K562 (cell line): ENCODE measurements around the gene RALY. TPM values are rescaled to one million over a fixed set of nuclear protein-coding genes. Genes with fewer than 3 reads are reported as not detected.

Source experiments
- ATAC-seq: fragments of 200-7000 bp; cut with Tn5 transposase; 3 replicates; pipeline ENCODE4 v1.9.1; 2020; ENCODE audit warnings: moderate library complexity
- BruUV-seq: library from RNA; stranded (reverse); fragments of 400-500 nt; replicated peaks from 2 replicates; lab custom pipeline; 2021; lab: Mats Ljungman, UMichigan
- CTCF ChIA-PET: fragments of 300-600 bp; formaldehyde crosslinking; extraction: SDS; loops from one replicate; lab custom pipeline; 2021; ENCODE audit warnings: low intra/inter-chr PET ratio; lab: Yijun Ruan, JAX
- POLR2A ChIA-PET: fragments of 300-600, 350-650 bp; sonication (Branson Sonifier 250); formaldehyde crosslinking; extraction: SDS; loops from one replicate; lab custom pipeline; 2021; ENCODE audit warnings: antibody characterized with exemption, inconsistent platforms; lab: Yijun Ruan, JAX
- DNase-seq, 4 experiments: peaks; one replicate each; pipeline versions ENCODE4 v3.0.0 to v3.0.0-alpha.2; 2011 to 2018; ENCODE audit warnings: low spot score in 3 of 4, mixed read lengths in 3 of 4; ENCODE audit errors: extremely low read depth in 1 of 4
- FAIRE-seq: peaks from 2 replicates; lab custom pipeline; 2011; peaks lifted over from hg19 to GRCh38; lab: Jason Lieb, UNC
- H2AFZ ChIP-seq: 2 replicates; pipeline ENCODE4 v1.6.0; 2011; ENCODE audit warnings: low read depth, low read length, control low read depth, inconsistent platforms
- H3K27ac ChIP-seq: fragments of 200-600 bp; 3 replicates; pipeline ENCODE4 v1.8.0; 2011; ENCODE audit warnings: low read depth, mild to moderate bottlenecking, control low read depth, inconsistent platforms, low read length, moderate library complexity, mixed read lengths; ENCODE audit errors: extremely low read depth
- H3K27me3 ChIP-seq, 2 experiments: fragments of 300-600 bp in 1 of 2; 2 replicates in 1 of 2; 3 replicates in 1 of 2; pipeline versions ENCODE4 v1.6.0 to v1.8.0; 2011; ENCODE audit warnings: inconsistent platforms in 2 of 2, low read length in 2 of 2, mild to moderate bottlenecking in 1 of 2, mixed read lengths in 1 of 2, moderate library complexity in 1 of 2; ENCODE audit not compliant: control insufficient read depth in 2 of 2, insufficient read depth in 2 of 2
- H3K36me3 ChIP-seq: fragments of 300-600 bp; 3 replicates; pipeline ENCODE4 v1.8.0; 2011; ENCODE audit warnings: mild to moderate bottlenecking, low read length, inconsistent platforms; ENCODE audit not compliant: control insufficient read depth, insufficient read depth
- H3K4me1 ChIP-seq, 2 experiments: fragments of 200-600 bp in 1 of 2; replicated peaks in 1 of 2; 2 replicates in 1 of 2; 3 replicates in 1 of 2; pipeline versions ENCODE4 v1.5.1 to v1.8.0; 2011; ENCODE audit warnings: inconsistent platforms in 2 of 2, low read length in 2 of 2, mild to moderate bottlenecking in 1 of 2, mixed read lengths in 1 of 2, moderate library complexity in 1 of 2; ENCODE audit not compliant: control insufficient read depth in 2 of 2, insufficient read depth in 2 of 2
- H3K4me2 ChIP-seq: 2 replicates; pipeline ENCODE4 v1.6.1; 2011; ENCODE audit warnings: low read length, control low read depth, inconsistent platforms, mixed read lengths; ENCODE audit not compliant: insufficient read depth
- H3K4me3 ChIP-seq: fragments of 200-600 bp; sonication (generic), shearing (Covaris generic); 2 replicates; pipeline ENCODE4 v1.5.1; 2016; ENCODE audit warnings: control low read depth, inconsistent platforms
- H3K79me2 ChIP-seq: fragments of 200-600 bp; 3 replicates; pipeline ENCODE4 v1.8.0; 2011; ENCODE audit warnings: low read length, inconsistent platforms; ENCODE audit not compliant: control insufficient read depth, insufficient read depth
- H3K9ac ChIP-seq, 2 experiments: 2 replicates each; pipeline versions ENCODE4 v1.6.0 to v1.6.1; 2011; ENCODE audit warnings: low read depth in 2 of 2, low read length in 2 of 2, control low read depth in 1 of 2, inconsistent platforms in 1 of 2, mild to moderate bottlenecking in 1 of 2, mixed read lengths in 1 of 2; ENCODE audit not compliant: insufficient read depth in 1 of 2
- H3K9me1 ChIP-seq: one replicate; pipeline ENCODE4 v1.6.0; 2011; ENCODE audit warnings: inconsistent platforms, mild to moderate bottlenecking, low read length, moderate library complexity; ENCODE audit not compliant: control insufficient read depth, insufficient read depth
- H3K9me3 ChIP-seq: replicated peaks from 2 replicates; pipeline ENCODE4 v1.5.1; 2011; ENCODE audit warnings: low read depth, low read length, inconsistent platforms; ENCODE audit not compliant: control insufficient read depth, insufficient read depth
- H4K20me1 ChIP-seq: replicated peaks from 2 replicates; pipeline ENCODE4 v1.6.1; 2011; ENCODE audit warnings: low read length, inconsistent platforms, mixed read lengths; ENCODE audit not compliant: control insufficient read depth, insufficient read depth
- BRF1 ChIP-seq: IDR thresholded peaks from 3 replicates; pipeline ENCODE4 v1.6.1; 2011; ENCODE audit warnings: borderline replicate concordance, mild to moderate bottlenecking; ENCODE audit not compliant: insufficient read length; ENCODE audit errors: extremely low read depth
- E2F1 ChIP-seq: sonication (generic); formaldehyde crosslinking; IDR thresholded peaks from 2 replicates; pipeline ENCODE4 v1.8.1; 2023; ENCODE audit warnings: mild to moderate bottlenecking, missing genetic modification reagents, moderate library complexity
- KAT7 ChIP-seq: sonication (generic); formaldehyde crosslinking; IDR thresholded peaks from 2 replicates; pipeline ENCODE4 v1.8.0; 2022; ENCODE audit warnings: missing genetic modification reagents, mild to moderate bottlenecking, borderline replicate concordance
- WGBS: fragments of 100-300 bp; shearing (Covaris generic); methylation state at CpG from one replicate; pipeline ENCODE4 v1.1.6; 2016; ENCODE audit warnings: low coverage, mixed read lengths; ENCODE audit not compliant: insufficient coverage; ENCODE audit errors: missing lambda C conversion rate; 5-methylcytosine and 5-hydroxymethylcytosine counted together
- in situ Hi-C: fragments of 300-500 bp; cut with MboI; formaldehyde crosslinking; loops from 4 replicates; pipeline ENCODE4 v1.15.0; 2018; ENCODE audit warnings: inconsistent platforms, mixed read lengths
- intact Hi-C: fragments of 100-400 bp; cut with micrococcal nuclease; formaldehyde crosslinking; loops from 2 replicates; pipeline ENCODE4 v1.14.2; 2022
- polyA plus RNA-seq, 8 experiments: library from polyadenylated mRNA; depleted of rRNA in 4 of 8; stranded (reverse) in 5 of 8; unstranded in 3 of 8; fragments of >200 nt; fragmentation: Nextera tagmentation in 2 of 8; fragmentation: Illumina TruSeq in 1 of 8; extraction: Ambion mirVana in 2 of 8; extraction: Trizol in 1 of 8; gene quantifications; 2 replicates each; pipeline versions ENCODE4 v1.2.1 to v1.2.3, GENCODE V29; 2011 to 2014; ENCODE audit warnings: inconsistent platforms in 1 of 8, missing spikeins in 1 of 8
- total RNA-seq, 7 experiments: library from RNA; depleted of rRNA in 6 of 7; stranded (reverse); fragments of >200 nt in 6 of 7; fragmentation: Illumina TruSeq in 2 of 7; extraction: Trizol in 2 of 7; gene quantifications; 2 replicates each; pipeline versions ENCODE4 v1.2.1 to v1.2.3, GENCODE V29; 2011 to 2021; ENCODE audit warnings: low replicate concordance in 1 of 7

The RALY gene
- total and polyA plus RNA-seq, 9 of the 15 experiments (the other 6 are each of a cell fraction or from before 2014, with no cell fraction given) = 0.80 to 207 (median 128) TPM

- Histone ChIP-seq H3K9ac (peak overlapping the region; percentile 12 to 77; a peak in 2 of 4 replicates), H3K36me3 (peaks cover 67% of the 10 kb centered on the region), H3K79me2 (peaks cover 77% of the 10 kb centered on the region), H3K9me3 (no peaks in the 10 kb centered on the region), H3K4me2 (peak overlapping the region; percentile 19; the same call in 1 of the 2 replicates), H2AFZ (no peak overlapping the region), H4K20me1 (peaks cover 51% of the 10 kb centered on the region), H3K4me3 (peak overlapping the region; percentile 99), H3K9me1 (peaks cover 5% of the 10 kb centered on the region), H3K27ac (no peak overlapping the region), H3K4me1 (peaks cover 18% of the 10 kb centered on the region in 2 experiments; a peak in 4 of 5 replicates), H3K27me3 (no peaks in the 10 kb centered on the region)
- intact Hi-C loops = no loop called here
- POLR2A ChIA-PET = interaction anchor here (1.7 to 2.7 kb wide), 3 partner anchors 13 to 23 kb away, joined by 3 to 24 read pairs (median 5); no protein-coding TSS in a partner anchor
- in situ Hi-C loops = no loop called here
- BruUV-seq = no TSS peak
- FAIRE-seq = no peak
- no peak for DNase-seq
- TF ChIP-seq KAT7 (CRISPR knock-in tag) (0 out of 2 replicates have a peak, but pooled peaks have one; percentile 32), BRF1 (no peak), E2F1 (CRISPR knock-in tag) (0 out of 2 replicates have a peak, but pooled peaks have one; percentile 27)
- CTCF ChIA-PET = no interaction called here
- no peak for ATAC-seq
- WGBS = 62% methylated on average over 6 of the region's 6 CpGs
Observed at GRCh38 chr20:34109442-34109841, 115.7 kb downstream of the RALY start.
